ENCODE results near the gene SMIM45.

GRCh38 chr22:41998361-41999261 is 46.7 kb downstream of the SMIM45 start, which contains the start of gene WBP2NL:
- TF ChIP-seq CTCF (conservative IDR thresholded peaks at IDR 0.05) (no peak), ZFX (IDR thresholded peaks at IDR 0.05) (no peak)

Measured in C4-2B (cell line).